A549 (cell line): ENCODE data around the gene VSX1. TPM values are rescaled to one million over a fixed set of nuclear protein-coding genes. Genes with fewer than 3 reads are reported as not detected.

ENCODE experiments used
- ATAC-seq, 2 experiments: fragments of 200-7000 bp in 1 of 2; fragments of >200 bp in 1 of 2; cut with Nextera tagmentation in 1 of 2; cut with Tn5 transposase in 1 of 2; 3 replicates each; pipeline versions ENCODE4 v1.8.0 to v1.9.1; 2018 to 2020; ENCODE audit warnings: mild to moderate bottlenecking in 1 of 2, moderate library complexity in 1 of 2
- CTCF ChIA-PET: fragments of 300-600 bp; sonication (Branson Sonifier 250); formaldehyde crosslinking; extraction: SDS; loops from one replicate; lab custom pipeline; 2021; ENCODE audit warnings: antibody characterized with exemption, inconsistent platforms; lab: Yijun Ruan, JAX
- POLR2A ChIA-PET: fragments of 350-600 bp; formaldehyde crosslinking; extraction: SDS; loops from one replicate; lab custom pipeline; 2021; ENCODE audit warnings: antibody characterized with exemption, inconsistent platforms; lab: Yijun Ruan, JAX
- DNase-seq, 2 experiments: peaks; one replicate each; pipeline versions ENCODE4 v3.0.0 to v3.0.0-alpha.2; 2011 to 2016; ENCODE audit warnings: low read depth in 1 of 2, low spot score in 1 of 2
- FAIRE-seq: peaks from 2 replicates; lab custom pipeline; 2011; peaks lifted over from hg19 to GRCh38; lab: Jason Lieb, UNC
- H3K27ac ChIP-seq, 2 experiments: fragments of >200 bp; sonication (Bioruptor Twin); formaldehyde crosslinking; 3 replicates each; pipeline ENCODE4 v1.5.1; 2016 to 2017
- H3K4me1 ChIP-seq: fragments of >200 bp; sonication (Bioruptor Twin); formaldehyde crosslinking; 3 replicates; pipeline ENCODE4 v1.6.1; 2016
- H3K4me2 ChIP-seq: fragments of >200 bp; sonication (Bioruptor Twin); formaldehyde crosslinking; 3 replicates; pipeline ENCODE4 v1.6.1; 2016
- H3K4me3 ChIP-seq: fragments of >200 bp; sonication (Bioruptor Twin); formaldehyde crosslinking; 3 replicates; pipeline ENCODE4 v1.5.1; 2016
- H3K9me3 ChIP-seq: fragments of >200 bp; sonication (Bioruptor Twin); formaldehyde crosslinking; 3 replicates; pipeline ENCODE4 v1.6.1; 2016
- ATOH8 ChIP-seq: fragments of 250-450 bp; sonication (Bioruptor Pico); IDR thresholded peaks from 2 replicates; pipeline ENCODE4 v1.5.0; 2020; ENCODE audit warnings: low read depth, mild to moderate bottlenecking, moderate library complexity
- BCL3 ChIP-seq: fragments of >200 bp; sonication (Bioruptor Twin); formaldehyde crosslinking; IDR thresholded peaks from 3 replicates; pipeline ENCODE4 v1.6.1; 2016
- BHLHE40 ChIP-seq: IDR thresholded peaks from 2 replicates; pipeline ENCODE4 v1.6.1; 2012; ENCODE audit warnings: low read depth, low read length, inconsistent platforms
- CBX8 ChIP-seq: fragments of 200-600 bp; sonication (generic); IDR thresholded peaks from 2 replicates; pipeline ENCODE4 v1.6.1; 2016
- CHD4 ChIP-seq: fragments of 200-600 bp; sonication (generic); IDR thresholded peaks from 2 replicates; pipeline ENCODE4 v1.6.1; 2016; ENCODE audit warnings: antibody characterized with exemption, mild to moderate bottlenecking, borderline replicate concordance
- EP300 ChIP-seq, 2 experiments: fragments of >200 bp; sonication (Bioruptor Twin); formaldehyde crosslinking; IDR thresholded peaks; 2 replicates in 1 of 2; 3 replicates in 1 of 2; pipeline ENCODE4 v1.6.1; 2016 to 2017
- ESRRA ChIP-seq: fragments of 150-350 bp; IDR thresholded peaks from 2 replicates; pipeline ENCODE4 v1.6.1; 2014; ENCODE audit warnings: mild to moderate bottlenecking, low read length, borderline replicate concordance
- FOSL2 ChIP-seq, 2 experiments: fragments of 450-650 bp in 1 of 2; fragments of >200 bp in 1 of 2; sonication (Bioruptor Twin) in 1 of 2; formaldehyde crosslinking; IDR thresholded peaks; 2 replicates each; pipeline versions ENCODE4 v1.5.0 to v1.6.1; 2016 to 2020; ENCODE audit warnings: mild to moderate bottlenecking in 1 of 2, moderate library complexity in 1 of 2
- FOXS1 ChIP-seq: fragments of 250-450 bp; sonication (Bioruptor Pico); IDR thresholded peaks from 2 replicates; pipeline ENCODE4 v1.5.0; 2020; ENCODE audit warnings: mild to moderate bottlenecking, moderate library complexity
- GATA3 ChIP-seq: IDR thresholded peaks from 2 replicates; pipeline ENCODE4 v1.6.1; 2012; ENCODE audit warnings: borderline replicate concordance
- HEYL ChIP-seq: fragments of 250-450 bp; sonication (Bioruptor Pico); IDR thresholded peaks from 2 replicates; pipeline ENCODE4 v1.8.0; 2021; ENCODE audit warnings: mild to moderate bottlenecking, moderate library complexity
- HMGXB4 ChIP-seq: fragments of 250-450 bp; sonication (Bioruptor Pico); IDR thresholded peaks from 2 replicates; pipeline ENCODE4 v1.5.0; 2021; ENCODE audit warnings: mild to moderate bottlenecking, moderate library complexity, borderline replicate concordance
- HOXB13 ChIP-seq: fragments of 250-450 bp; sonication (Bioruptor Pico); IDR thresholded peaks from 2 replicates; pipeline ENCODE4 v1.5.0; 2020; ENCODE audit warnings: low read depth, mild to moderate bottlenecking, moderate library complexity
- JUNB ChIP-seq: fragments of >200 bp; sonication (Bioruptor Twin); formaldehyde crosslinking; IDR thresholded peaks from 2 replicates; pipeline ENCODE4 v1.6.1; 2016
- MAFK ChIP-seq: fragments of 450-650 bp; IDR thresholded peaks from 2 replicates; pipeline ENCODE4 v1.6.1; 2014; ENCODE audit not compliant: partially characterized antibody
- NFE2L2 ChIP-seq: fragments of 150-350 bp; conservative IDR thresholded peaks from 2 replicates; pipeline ENCODE4 v1.6.1; 2014; ENCODE audit warnings: low read length
- NR3C1 ChIP-seq: fragments of >200 bp; sonication (Bioruptor Twin); formaldehyde crosslinking; IDR thresholded peaks from 3 replicates; pipeline ENCODE4 v1.6.1; 2017
- PHF8 ChIP-seq: fragments of 200-600 bp; sonication (generic); IDR thresholded peaks from 2 replicates; pipeline ENCODE4 v1.6.1; 2016; ENCODE audit warnings: low read depth, mild to moderate bottlenecking, antibody characterized with exemption, moderate library complexity, borderline replicate concordance
- RCOR1 ChIP-seq: fragments of 150-350 bp; IDR thresholded peaks from 2 replicates; pipeline ENCODE4 v1.6.1; 2014; ENCODE audit warnings: antibody characterized with exemption, low read length, low read depth
- RFX5 ChIP-seq: fragments of 450-650 bp; IDR thresholded peaks from 2 replicates; pipeline ENCODE4 v1.7.1; 2014; ENCODE audit warnings: antibody characterized with exemption, mild to moderate bottlenecking, moderate library complexity
- ZNF302 ChIP-seq: fragments of 250-450 bp; sonication (Bioruptor Pico); IDR thresholded peaks from 2 replicates; pipeline ENCODE4 v1.9.0; 2021; ENCODE audit warnings: inconsistent platforms, mild to moderate bottlenecking, moderate library complexity
- WGBS: methylation state at CpG from one replicate; pipeline ENCODE4 v1.1.6; 2017; ENCODE audit errors: missing lambda C conversion rate; 5-methylcytosine and 5-hydroxymethylcytosine counted together
- polyA plus RNA-seq, 4 experiments: library from polyadenylated mRNA; depleted of rRNA in 3 of 4; stranded (reverse); fragments of >200 nt; fragmentation: RNase III in 1 of 4; extraction: RNeasy Plus Mini Kit Qiagen cat#74134 plus additional on column Dnase treatment in 1 of 4; gene quantifications; 2 replicates in 3 of 4; 3 replicates in 1 of 4; pipeline ENCODE4 v1.2.3, GENCODE V29; 2011 to 2017

Gene VSX1
- polyA plus RNA-seq, 2 of the 4 experiments (the other 2 are of a cell fraction) = 0.77 to 2.9 TPM

- no peak for TF ChIP-seq FOXS1 (CRISPR knock-in tag)
- no peak for TF ChIP-seq ESRRA
- no peak for TF ChIP-seq CBX8
- no peak for TF ChIP-seq HOXB13
- TF ChIP-seq HMGXB4 = no peak
- no peak for TF ChIP-seq ZNF302
- TF ChIP-seq FOSL2 (IDR thresholded peaks at IDR 0.05) = no peak
- TF ChIP-seq FOSL2 (CRISPR knock-in tag; IDR thresholded peaks at IDR 0.05) = no peak
- no peak for DNase-seq
- no peak overlapping the region for H3K27ac ChIP-seq
- H3K9me3 ChIP-seq = 0 out of 3 replicates have a peak, but pooled peaks cover 2% of the 10 kb centered on the region
- ChIA-PET POLR2A (no interaction called here), CTCF (interaction anchor here (0.8 to 2.5 kb wide), 7 partner anchors 19 to 313 kb away, joined by 3 to 12 read pairs (median 3); no protein-coding TSS in a partner anchor)
- WGBS = 76% methylated on average over 10 of the region's 10 CpGs
- FAIRE-seq = no peak
- no peak overlapping the region for H3K4me3 ChIP-seq
- H3K4me2 ChIP-seq = no peak overlapping the region
- no peak for ATAC-seq
- H3K4me1 ChIP-seq = peaks cover 14% of the 10 kb centered on the region
These were observed 4.0 kb upstream of the VSX1 start for GRCh38 chr20:25085756-25086495.

GRCh38 chr20:25084626-25085187 lies 2.8 kb upstream of the VSX1 start:
- FAIRE-seq = no peak
- Histone ChIP-seq H3K27ac (peak overlapping the region; percentile 13 to 37; a peak in 4 of 6 replicates), H3K4me2 (peak overlapping the region; percentile 97), H3K9me3 (0 out of 3 replicates have a peak, but pooled peaks cover 2% of the 10 kb centered on the region), H3K4me3 (peak overlapping the region; percentile 43), H3K4me1 (peaks cover 14% of the 10 kb centered on the region)
- ChIA-PET POLR2A (no interaction called here), CTCF (interaction anchor here (0.6 to 2.5 kb wide), 8 partner anchors 9 to 315 kb away, joined by 3 to 12 read pairs (median 4); no protein-coding TSS in a partner anchor)
- TF ChIP-seq GATA3 (no peak), PHF8 (no peak), HEYL (no peak), NR3C1 (no peak), EP300 (IDR thresholded peaks at IDR 0.05) (no peak), BHLHE40 (no peak), RCOR1 (no peak), ESRRA (no peak), RFX5 (no peak), ATOH8 (no peak), MAFK (no peak), CHD4 (no peak), JUNB (no peak), ZNF302 (no peak), BCL3 (no peak), NFE2L2 (no peak)
- peak; percentile 37 to 63; a peak in 4 of 6 replicates for ATAC-seq
- peak in 1 of 2 experiments; percentile 59 for DNase-seq
- 20% methylated on average over 34 of the region's 36 CpGs for WGBS
